GM23338 (cell line): ENCODE data around the gene KCNIP3. TPM values are rescaled to one million over a fixed set of nuclear protein-coding genes. Genes with fewer than 3 reads are reported as not detected.

Source experiments
- ATAC-seq: fragments of 200-7000 bp; cut with Tn5 transposase; 3 replicates; pipeline ENCODE4 v1.9.1; 2020
- DNase-seq: peaks from one replicate; pipeline ENCODE4 v3.0.0-alpha.2; 2015; ENCODE audit warnings: low spot score
- H2AFZ ChIP-seq: fragments of 200-600 bp; sonication (generic); 2 replicates; pipeline ENCODE4 v1.8.0; 2016; ENCODE audit warnings: antibody characterized with exemption, mild to moderate bottlenecking, moderate library complexity
- H3F3A ChIP-seq: fragments of 200-600 bp; sonication (generic); replicated peaks from 2 replicates; pipeline ENCODE4 v1.8.0; 2017; ENCODE audit warnings: antibody characterized with exemption, mixed run types, low read depth
- H3K27ac ChIP-seq: fragments of 200-600 bp; sonication (generic); 2 replicates; pipeline ENCODE4 v1.6.1; 2016; ENCODE audit warnings: low read depth
- H3K27me3 ChIP-seq: fragments of 200-600 bp; sonication (generic); 2 replicates; pipeline ENCODE4 v1.8.0; 2016; ENCODE audit warnings: mild to moderate bottlenecking, mixed run types, moderate library complexity; ENCODE audit not compliant: insufficient read depth
- H3K36me3 ChIP-seq: fragments of 200-600 bp; sonication (generic); 2 replicates; pipeline ENCODE4 v1.8.0; 2016; ENCODE audit warnings: mild to moderate bottlenecking; ENCODE audit not compliant: insufficient read depth
- H3K4me1 ChIP-seq: fragments of 200-600 bp; sonication (generic); 2 replicates; pipeline ENCODE4 v1.8.0; 2016; ENCODE audit warnings: mild to moderate bottlenecking, moderate library complexity; ENCODE audit not compliant: insufficient read depth
- H3K4me2 ChIP-seq: fragments of 200-600 bp; sonication (generic); 2 replicates; pipeline ENCODE4 v1.7.1; 2017; ENCODE audit warnings: mixed run types
- H3K4me3 ChIP-seq: fragments of 200-600 bp; sonication (generic); 2 replicates; pipeline ENCODE4 v1.6.1; 2016; ENCODE audit warnings: mixed run types
- H3K79me2 ChIP-seq: fragments of 200-600 bp; sonication (generic); replicated peaks from 2 replicates; pipeline ENCODE4 v1.8.0; 2017; ENCODE audit warnings: mild to moderate bottlenecking; ENCODE audit not compliant: insufficient read depth
- H3K9me2 ChIP-seq: fragments of 200-600 bp; sonication (generic); 2 replicates; pipeline ENCODE4 v1.8.0; 2017; ENCODE audit not compliant: insufficient read depth
- H4K20me1 ChIP-seq: fragments of 200-600 bp; sonication (generic); replicated peaks from 2 replicates; pipeline ENCODE4 v1.8.0; 2017; ENCODE audit warnings: mild to moderate bottlenecking; ENCODE audit not compliant: insufficient read depth
- H3K27ac Mint-ChIP-seq: 2 replicates; pipeline ENCODE4 v1.8.0; 2020; ENCODE audit warnings: inconsistent platforms, mild to moderate bottlenecking, moderate library complexity, mixed read lengths
- H3K27me3 Mint-ChIP-seq: 3 replicates; pipeline ENCODE4 v1.8.0; 2022; ENCODE audit warnings: low read depth, mild to moderate bottlenecking, moderate library complexity, mixed read lengths, inconsistent platforms; ENCODE audit not compliant: insufficient read depth, poor library complexity
- H3K36me3 Mint-ChIP-seq: 3 replicates; pipeline ENCODE4 v1.8.0; 2021; ENCODE audit warnings: low read depth, mild to moderate bottlenecking, inconsistent platforms, moderate library complexity, mixed read lengths
- H3K4me1 Mint-ChIP-seq: 3 replicates; pipeline ENCODE4 v1.8.0; 2020; ENCODE audit warnings: mild to moderate bottlenecking, inconsistent platforms, mixed read lengths
- H3K4me3 Mint-ChIP-seq: 3 replicates; pipeline ENCODE4 v1.8.0; 2021; ENCODE audit warnings: moderate library complexity, mild to moderate bottlenecking, inconsistent platforms, mixed read lengths
- H3K9me3 Mint-ChIP-seq: 3 replicates; pipeline ENCODE4 v1.8.0; 2020; ENCODE audit warnings: moderate library complexity, mild to moderate bottlenecking, inconsistent platforms, mixed read lengths
- CREB1 ChIP-seq: fragments of 250-450 bp; sonication (Bioruptor Pico); IDR thresholded peaks from 2 replicates; pipeline ENCODE4 v1.5.0; 2020; ENCODE audit warnings: low read depth, mild to moderate bottlenecking, moderate library complexity
- EZH2 ChIP-seq: fragments of 200-600 bp; sonication (generic); IDR thresholded peaks from one replicate; pipeline ENCODE4 v1.8.0; 2017; ENCODE audit warnings: antibody characterized with exemption, mild to moderate bottlenecking, low read depth; ENCODE audit not compliant: unreplicated experiment
- EZH2phosphoT487 ChIP-seq: fragments of 200-600 bp; sonication (generic); IDR thresholded peaks from one replicate; pipeline ENCODE4 v1.8.1; 2018; ENCODE audit warnings: antibody characterized with exemption; ENCODE audit not compliant: unreplicated experiment
- JUNB ChIP-seq: IDR thresholded peaks from one replicate; pipeline ENCODE4 v1.6.1; 2016; ENCODE audit warnings: antibody characterized with exemption; ENCODE audit not compliant: unreplicated experiment
- POLR2AphosphoS5 ChIP-seq: IDR thresholded peaks from 2 replicates; pipeline ENCODE4 v1.6.1; 2016; ENCODE audit warnings: antibody characterized with exemption, low read depth
- STAT1 ChIP-seq: IDR thresholded peaks from one replicate; pipeline ENCODE4 v1.6.1; 2016; ENCODE audit warnings: antibody characterized with exemption; ENCODE audit not compliant: unreplicated experiment
- ZNF114 ChIP-seq: fragments of 250-450 bp; sonication (Bioruptor Pico); IDR thresholded peaks from 2 replicates; pipeline ENCODE4 v1.5.0; 2020; ENCODE audit warnings: mild to moderate bottlenecking, moderate library complexity
- ZNF331 ChIP-seq: fragments of 250-450 bp; sonication (Bioruptor Pico); IDR thresholded peaks from 2 replicates; pipeline ENCODE4 v1.5.0; 2020; ENCODE audit warnings: low read depth, mild to moderate bottlenecking, moderate library complexity
- polyA plus RNA-seq: library from polyadenylated mRNA; unstranded; fragments of >200 nt; fragmentation: Nextera tagmentation; extraction: Ambion mirVana; gene quantifications from 2 replicates; pipeline ENCODE4 v1.2.1, GENCODE V29; 2016
- total RNA-seq: library from RNA; depleted of rRNA; stranded (reverse); fragments of >200 nt; shearing (Covaris generic); gene quantifications from 2 replicates; pipeline ENCODE4 v1.2.3, GENCODE V29; 2014
- TF ChIP-seq, protein P1 (sequence below), 2 experiments: fragments of 200-600 bp in 1 of 2; sonication (generic) in 1 of 2; conservative IDR thresholded peaks; 2 replicates each; pipeline versions ENCODE4 v1.5.1 to v1.6.1; 2016 to 2017; ENCODE audit warnings: antibody characterized with exemption in 2 of 2, low read depth in 2 of 2, mild to moderate bottlenecking in 2 of 2, moderate library complexity in 1 of 2
- TF ChIP-seq, protein P2 (sequence below): IDR thresholded peaks from 2 replicates; pipeline ENCODE4 v1.6.1; 2016; ENCODE audit warnings: antibody characterized with exemption
- TF ChIP-seq, protein P3 (sequence below): fragments of 250-450 bp; sonication (Bioruptor Pico); IDR thresholded peaks from 2 replicates; pipeline ENCODE4 v1.5.0; 2020; ENCODE audit warnings: mild to moderate bottlenecking, moderate library complexity
- TF ChIP-seq, protein P4 (sequence below): IDR thresholded peaks from one replicate; pipeline ENCODE4 v1.6.1; 2018; ENCODE audit warnings: antibody characterized with exemption; ENCODE audit not compliant: unreplicated experiment

The KCNIP3 gene
- total and polyA plus RNA-seq, 2 experiments from 2014 or later = 0.32 to 0.83 TPM

DNA sequence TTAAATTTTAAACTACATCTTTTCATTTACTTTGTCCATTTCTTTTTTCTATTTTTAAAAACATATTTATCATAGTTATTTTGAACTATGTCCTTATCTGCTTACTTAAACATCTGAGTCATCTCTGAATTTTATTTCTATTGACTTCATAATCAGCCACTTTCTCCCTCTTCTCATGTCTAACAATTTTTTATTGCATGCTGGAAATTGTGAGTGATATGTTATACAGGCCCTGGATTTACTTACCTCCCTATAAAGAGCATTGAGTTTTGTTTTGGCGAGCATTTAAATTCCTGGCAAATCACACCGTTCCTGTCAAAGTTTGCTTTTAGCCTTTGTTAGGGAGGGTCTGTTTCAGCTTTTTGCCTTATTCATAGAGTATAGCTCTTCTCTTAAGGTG, 39.3 kb downstream of the KCNIP3 start:
- H3K79me2 ChIP-seq = no peaks in the 10 kb centered on the region
- no peaks in the 10 kb centered on the region for H3K9me3 Mint-ChIP-seq
- H3K27ac ChIP-seq = no peak overlapping the region
- H3K4me2 ChIP-seq = no peak overlapping the region
- ATAC-seq (no peak), DNase-seq (no peak)
- no peak overlapping the region for H3K4me3 ChIP-seq
- no peaks in the 10 kb centered on the region for H4K20me1 ChIP-seq
- no peak overlapping the region for H2AFZ ChIP-seq
- no peaks in the 10 kb centered on the region for H3K36me3 Mint-ChIP-seq
- H3F3A ChIP-seq = no peaks in the 10 kb centered on the region
- H3K27me3 Mint-ChIP-seq = peaks cover 2% of the 10 kb centered on the region
- no peaks in the 10 kb centered on the region for H3K36me3 ChIP-seq
- H3K4me1 ChIP-seq = no peaks in the 10 kb centered on the region
- H3K27me3 ChIP-seq = no peaks in the 10 kb centered on the region
- H3K4me3 Mint-ChIP-seq = no peak overlapping the region
- no peak overlapping the region for H3K27ac Mint-ChIP-seq
- no peaks in the 10 kb centered on the region for H3K9me2 ChIP-seq
- no peak for TF ChIP-seq STAT1
- TF ChIP-seq, protein P1, sequence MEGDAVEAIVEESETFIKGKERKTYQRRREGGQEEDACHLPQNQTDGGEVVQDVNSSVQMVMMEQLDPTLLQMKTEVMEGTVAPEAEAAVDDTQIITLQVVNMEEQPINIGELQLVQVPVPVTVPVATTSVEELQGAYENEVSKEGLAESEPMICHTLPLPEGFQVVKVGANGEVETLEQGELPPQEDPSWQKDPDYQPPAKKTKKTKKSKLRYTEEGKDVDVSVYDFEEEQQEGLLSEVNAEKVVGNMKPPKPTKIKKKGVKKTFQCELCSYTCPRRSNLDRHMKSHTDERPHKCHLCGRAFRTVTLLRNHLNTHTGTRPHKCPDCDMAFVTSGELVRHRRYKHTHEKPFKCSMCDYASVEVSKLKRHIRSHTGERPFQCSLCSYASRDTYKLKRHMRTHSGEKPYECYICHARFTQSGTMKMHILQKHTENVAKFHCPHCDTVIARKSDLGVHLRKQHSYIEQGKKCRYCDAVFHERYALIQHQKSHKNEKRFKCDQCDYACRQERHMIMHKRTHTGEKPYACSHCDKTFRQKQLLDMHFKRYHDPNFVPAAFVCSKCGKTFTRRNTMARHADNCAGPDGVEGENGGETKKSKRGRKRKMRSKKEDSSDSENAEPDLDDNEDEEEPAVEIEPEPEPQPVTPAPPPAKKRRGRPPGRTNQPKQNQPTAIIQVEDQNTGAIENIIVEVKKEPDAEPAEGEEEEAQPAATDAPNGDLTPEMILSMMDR (conservative IDR thresholded peaks at IDR 0.05; ENCODE audit: low read depth in 2 of 2) = no peak
- no peak for TF ChIP-seq ZNF331 (CRISPR knock-in tag)
- TF ChIP-seq ZNF114 (CRISPR knock-in tag) = no peak
- TF ChIP-seq, protein P2, sequence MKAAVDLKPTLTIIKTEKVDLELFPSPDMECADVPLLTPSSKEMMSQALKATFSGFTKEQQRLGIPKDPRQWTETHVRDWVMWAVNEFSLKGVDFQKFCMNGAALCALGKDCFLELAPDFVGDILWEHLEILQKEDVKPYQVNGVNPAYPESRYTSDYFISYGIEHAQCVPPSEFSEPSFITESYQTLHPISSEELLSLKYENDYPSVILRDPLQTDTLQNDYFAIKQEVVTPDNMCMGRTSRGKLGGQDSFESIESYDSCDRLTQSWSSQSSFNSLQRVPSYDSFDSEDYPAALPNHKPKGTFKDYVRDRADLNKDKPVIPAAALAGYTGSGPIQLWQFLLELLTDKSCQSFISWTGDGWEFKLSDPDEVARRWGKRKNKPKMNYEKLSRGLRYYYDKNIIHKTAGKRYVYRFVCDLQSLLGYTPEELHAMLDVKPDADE = no peak
- no peak for TF ChIP-seq POLR2AphosphoS5
- no peak for TF ChIP-seq EZH2
- TF ChIP-seq, protein P3, sequence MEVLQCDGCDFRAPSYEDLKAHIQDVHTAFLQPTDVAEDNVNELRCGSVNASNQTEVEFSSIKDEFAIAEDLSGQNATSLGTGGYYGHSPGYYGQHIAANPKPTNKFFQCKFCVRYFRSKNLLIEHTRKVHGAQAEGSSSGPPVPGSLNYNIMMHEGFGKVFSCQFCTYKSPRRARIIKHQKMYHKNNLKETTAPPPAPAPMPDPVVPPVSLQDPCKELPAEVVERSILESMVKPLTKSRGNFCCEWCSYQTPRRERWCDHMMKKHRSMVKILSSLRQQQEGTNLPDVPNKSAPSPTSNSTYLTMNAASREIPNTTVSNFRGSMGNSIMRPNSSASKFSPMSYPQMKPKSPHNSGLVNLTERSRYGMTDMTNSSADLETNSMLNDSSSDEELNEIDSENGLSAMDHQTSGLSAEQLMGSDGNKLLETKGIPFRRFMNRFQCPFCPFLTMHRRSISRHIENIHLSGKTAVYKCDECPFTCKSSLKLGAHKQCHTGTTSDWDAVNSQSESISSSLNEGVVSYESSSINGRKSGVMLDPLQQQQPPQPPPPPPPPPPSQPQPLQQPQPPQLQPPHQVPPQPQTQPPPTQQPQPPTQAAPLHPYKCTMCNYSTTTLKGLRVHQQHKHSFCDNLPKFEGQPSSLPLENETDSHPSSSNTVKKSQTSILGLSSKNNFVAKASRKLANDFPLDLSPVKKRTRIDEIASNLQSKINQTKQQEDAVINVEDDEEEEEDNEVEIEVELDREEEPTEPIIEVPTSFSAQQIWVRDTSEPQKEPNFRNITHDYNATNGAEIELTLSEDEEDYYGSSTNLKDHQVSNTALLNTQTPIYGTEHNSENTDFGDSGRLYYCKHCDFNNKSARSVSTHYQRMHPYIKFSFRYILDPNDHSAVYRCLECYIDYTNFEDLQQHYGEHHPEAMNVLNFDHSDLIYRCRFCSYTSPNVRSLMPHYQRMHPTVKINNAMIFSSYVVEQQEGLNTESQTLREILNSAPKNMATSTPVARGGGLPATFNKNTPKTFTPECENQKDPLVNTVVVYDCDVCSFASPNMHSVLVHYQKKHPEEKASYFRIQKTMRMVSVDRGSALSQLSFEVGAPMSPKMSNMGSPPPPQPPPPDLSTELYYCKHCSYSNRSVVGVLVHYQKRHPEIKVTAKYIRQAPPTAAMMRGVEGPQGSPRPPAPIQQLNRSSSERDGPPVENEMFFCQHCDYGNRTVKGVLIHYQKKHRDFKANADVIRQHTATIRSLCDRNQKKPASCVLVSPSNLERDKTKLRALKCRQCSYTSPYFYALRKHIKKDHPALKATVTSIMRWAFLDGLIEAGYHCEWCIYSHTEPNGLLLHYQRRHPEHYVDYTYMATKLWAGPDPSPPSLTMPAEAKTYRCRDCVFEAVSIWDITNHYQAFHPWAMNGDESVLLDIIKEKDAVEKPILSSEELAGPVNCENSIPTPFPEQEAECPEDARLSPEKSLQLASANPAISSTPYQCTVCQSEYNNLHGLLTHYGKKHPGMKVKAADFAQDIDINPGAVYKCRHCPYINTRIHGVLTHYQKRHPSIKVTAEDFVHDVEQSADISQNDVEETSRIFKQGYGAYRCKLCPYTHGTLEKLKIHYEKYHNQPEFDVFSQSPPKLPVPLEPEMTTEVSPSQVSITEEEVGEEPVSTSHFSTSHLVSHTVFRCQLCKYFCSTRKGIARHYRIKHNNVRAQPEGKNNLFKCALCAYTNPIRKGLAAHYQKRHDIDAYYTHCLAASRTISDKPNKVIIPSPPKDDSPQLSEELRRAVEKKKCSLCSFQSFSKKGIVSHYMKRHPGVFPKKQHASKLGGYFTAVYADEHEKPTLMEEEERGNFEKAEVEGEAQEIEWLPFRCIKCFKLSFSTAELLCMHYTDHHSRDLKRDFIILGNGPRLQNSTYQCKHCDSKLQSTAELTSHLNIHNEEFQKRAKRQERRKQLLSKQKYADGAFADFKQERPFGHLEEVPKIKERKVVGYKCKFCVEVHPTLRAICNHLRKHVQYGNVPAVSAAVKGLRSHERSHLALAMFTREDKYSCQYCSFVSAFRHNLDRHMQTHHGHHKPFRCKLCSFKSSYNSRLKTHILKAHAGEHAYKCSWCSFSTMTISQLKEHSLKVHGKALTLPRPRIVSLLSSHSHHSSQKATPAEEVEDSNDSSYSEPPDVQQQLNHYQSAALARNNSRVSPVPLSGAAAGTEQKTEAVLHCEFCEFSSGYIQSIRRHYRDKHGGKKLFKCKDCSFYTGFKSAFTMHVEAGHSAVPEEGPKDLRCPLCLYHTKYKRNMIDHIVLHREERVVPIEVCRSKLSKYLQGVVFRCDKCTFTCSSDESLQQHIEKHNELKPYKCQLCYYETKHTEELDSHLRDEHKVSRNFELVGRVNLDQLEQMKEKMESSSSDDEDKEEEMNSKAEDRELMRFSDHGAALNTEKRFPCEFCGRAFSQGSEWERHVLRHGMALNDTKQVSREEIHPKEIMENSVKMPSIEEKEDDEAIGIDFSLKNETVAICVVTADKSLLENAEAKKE (CRISPR knock-in tag) = no peak
- TF ChIP-seq, protein P4, sequence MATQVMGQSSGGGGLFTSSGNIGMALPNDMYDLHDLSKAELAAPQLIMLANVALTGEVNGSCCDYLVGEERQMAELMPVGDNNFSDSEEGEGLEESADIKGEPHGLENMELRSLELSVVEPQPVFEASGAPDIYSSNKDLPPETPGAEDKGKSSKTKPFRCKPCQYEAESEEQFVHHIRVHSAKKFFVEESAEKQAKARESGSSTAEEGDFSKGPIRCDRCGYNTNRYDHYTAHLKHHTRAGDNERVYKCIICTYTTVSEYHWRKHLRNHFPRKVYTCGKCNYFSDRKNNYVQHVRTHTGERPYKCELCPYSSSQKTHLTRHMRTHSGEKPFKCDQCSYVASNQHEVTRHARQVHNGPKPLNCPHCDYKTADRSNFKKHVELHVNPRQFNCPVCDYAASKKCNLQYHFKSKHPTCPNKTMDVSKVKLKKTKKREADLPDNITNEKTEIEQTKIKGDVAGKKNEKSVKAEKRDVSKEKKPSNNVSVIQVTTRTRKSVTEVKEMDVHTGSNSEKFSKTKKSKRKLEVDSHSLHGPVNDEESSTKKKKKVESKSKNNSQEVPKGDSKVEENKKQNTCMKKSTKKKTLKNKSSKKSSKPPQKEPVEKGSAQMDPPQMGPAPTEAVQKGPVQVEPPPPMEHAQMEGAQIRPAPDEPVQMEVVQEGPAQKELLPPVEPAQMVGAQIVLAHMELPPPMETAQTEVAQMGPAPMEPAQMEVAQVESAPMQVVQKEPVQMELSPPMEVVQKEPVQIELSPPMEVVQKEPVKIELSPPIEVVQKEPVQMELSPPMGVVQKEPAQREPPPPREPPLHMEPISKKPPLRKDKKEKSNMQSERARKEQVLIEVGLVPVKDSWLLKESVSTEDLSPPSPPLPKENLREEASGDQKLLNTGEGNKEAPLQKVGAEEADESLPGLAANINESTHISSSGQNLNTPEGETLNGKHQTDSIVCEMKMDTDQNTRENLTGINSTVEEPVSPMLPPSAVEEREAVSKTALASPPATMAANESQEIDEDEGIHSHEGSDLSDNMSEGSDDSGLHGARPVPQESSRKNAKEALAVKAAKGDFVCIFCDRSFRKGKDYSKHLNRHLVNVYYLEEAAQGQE = no peak
- no peak for TF ChIP-seq JUNB
- TF ChIP-seq EZH2phosphoT487 = no peak
- no peak for TF ChIP-seq CREB1 (CRISPR knock-in tag)
- H3K4me1 Mint-ChIP-seq = no peaks in the 10 kb centered on the region
